IMR-90 (cell line): ENCODE data around the gene C11orf21. TPM values are rescaled to one million over a fixed set of nuclear protein-coding genes. Genes with fewer than 3 reads are reported as not detected.
A peak's percentile ranks its signal among the peaks of the same experiment; 100 is the strongest.

Source experiments
- ATAC-seq: fragments of 200-7000 bp; cut with Tn5 transposase; 2 replicates; pipeline ENCODE4 v1.9.1; 2020; ENCODE audit warnings: low read depth, mild to moderate bottlenecking, moderate library complexity
- BruUV-seq: library from RNA; stranded (reverse); fragments of 400-500 nt; replicated peaks from 2 replicates; lab custom pipeline; 2021; lab: Mats Ljungman, UMichigan
- CTCF ChIA-PET: fragments of 300-600 bp; formaldehyde crosslinking; extraction: SDS; loops from one replicate; lab custom pipeline; 2021; ENCODE audit warnings: antibody characterized with exemption; lab: Yijun Ruan, JAX
- POLR2A ChIA-PET: fragments of 300-600 bp; sonication (Branson Sonifier 250); formaldehyde crosslinking; loops from one replicate; lab custom pipeline; 2022; ENCODE audit warnings: antibody characterized with exemption; ENCODE audit not compliant: unreplicated experiment; lab: Charles Lee
- DNase-seq: peaks from one replicate; pipeline ENCODE4 v3.0.0; 2013
- H2AFZ ChIP-seq: replicated peaks from 2 replicates; pipeline ENCODE3; 2013; ENCODE audit warnings: low read length, mild to moderate bottlenecking; ENCODE audit not compliant: poor library complexity
- H2AK5ac ChIP-seq: 2 replicates; pipeline ENCODE4 v1.6.1; 2013; ENCODE audit warnings: low read depth, low read length, inconsistent platforms
- H2AK9ac ChIP-seq: replicated peaks from 2 replicates; pipeline ENCODE3; 2013; ENCODE audit warnings: mild to moderate bottlenecking, low read depth, low read length, moderate library complexity; ENCODE audit not compliant: poor library complexity
- H2BK120ac ChIP-seq: 2 replicates; pipeline ENCODE4 v1.6.1; 2013; ENCODE audit warnings: low read depth, low read length, inconsistent platforms
- H2BK15ac ChIP-seq: 3 replicates; pipeline ENCODE4 v1.6.1; 2013; ENCODE audit warnings: low read depth, low read length, inconsistent platforms
- H2BK20ac ChIP-seq: 2 replicates; pipeline ENCODE4 v1.6.1; 2013; ENCODE audit warnings: low read depth, mild to moderate bottlenecking, inconsistent platforms, low read length, moderate library complexity
- H2BK5ac ChIP-seq: 2 replicates; pipeline ENCODE4 v1.6.1; 2013; ENCODE audit warnings: mild to moderate bottlenecking, low read depth, low read length, inconsistent platforms; ENCODE audit not compliant: poor library complexity, severe bottlenecking
- H3K14ac ChIP-seq: replicated peaks from 2 replicates; pipeline ENCODE4 v1.6.1; 2013; ENCODE audit warnings: low read depth, low read length, inconsistent platforms
- H3K18ac ChIP-seq: 2 replicates; pipeline ENCODE4 v1.6.1; 2013; ENCODE audit warnings: low read depth, low read length, control low read depth
- H3K23ac ChIP-seq: 2 replicates; pipeline ENCODE4 v1.6.1; 2013; ENCODE audit warnings: low read depth, low read length, inconsistent platforms
- H3K27ac ChIP-seq: 2 replicates; pipeline ENCODE4 v1.5.1; 2013; ENCODE audit warnings: mild to moderate bottlenecking, control low read depth, low read length; ENCODE audit not compliant: insufficient read depth
- H3K27me3 ChIP-seq: 2 replicates; pipeline ENCODE4 v1.6.1; 2013; ENCODE audit warnings: low read length; ENCODE audit not compliant: control insufficient read depth, insufficient read depth
- H3K36me3 ChIP-seq: 2 replicates; pipeline ENCODE4 v1.6.1; 2013; ENCODE audit warnings: low read length, mixed read lengths; ENCODE audit not compliant: control insufficient read depth, insufficient read depth
- H3K4ac ChIP-seq: 2 replicates; pipeline ENCODE4 v1.6.1; 2013; ENCODE audit warnings: low read depth, low read length, inconsistent platforms
- H3K4me1 ChIP-seq: 2 replicates; pipeline ENCODE4 v1.6.1; 2013; ENCODE audit warnings: low read length, mixed read lengths; ENCODE audit not compliant: control insufficient read depth, insufficient read depth
- H3K4me2 ChIP-seq: 2 replicates; pipeline ENCODE4 v1.6.1; 2013; ENCODE audit warnings: low read depth, mild to moderate bottlenecking, control low read depth, low read length, moderate library complexity
- H3K4me3 ChIP-seq: 2 replicates; pipeline ENCODE4 v1.5.1; 2013; ENCODE audit warnings: low read depth, mild to moderate bottlenecking, control low read depth, low read length, moderate library complexity; ENCODE audit not compliant: insufficient read depth
- H3K56ac ChIP-seq: 2 replicates; pipeline ENCODE4 v1.6.1; 2013; ENCODE audit warnings: low read length, inconsistent platforms; ENCODE audit not compliant: insufficient read depth; ENCODE audit errors: extremely low read depth
- H3K79me1 ChIP-seq, 2 experiments: 2 replicates each; pipeline ENCODE4 v1.6.1; 2013; ENCODE audit warnings: low read length in 2 of 2, inconsistent platforms in 1 of 2, low read depth in 1 of 2
- H3K9ac ChIP-seq: 2 replicates; pipeline ENCODE4 v1.6.1; 2013; ENCODE audit warnings: low read depth, low read length, control low read depth
- H3K9me1 ChIP-seq: 2 replicates; pipeline ENCODE4 v1.6.1; 2013; ENCODE audit warnings: low read length, inconsistent platforms; ENCODE audit not compliant: insufficient read depth
- H3K9me3 ChIP-seq: 2 replicates; pipeline ENCODE4 v1.6.1; 2013; ENCODE audit warnings: low read length; ENCODE audit not compliant: control insufficient read depth, insufficient read depth
- H4K20me1 ChIP-seq: 2 replicates; pipeline ENCODE4 v1.6.1; 2013; ENCODE audit warnings: low read length, inconsistent platforms; ENCODE audit not compliant: insufficient read depth
- H4K5ac ChIP-seq: 2 replicates; pipeline ENCODE4 v1.6.1; 2013; ENCODE audit warnings: mild to moderate bottlenecking, low read depth, low read length, control low read depth
- H4K8ac ChIP-seq, 2 experiments: 2 replicates each; pipeline ENCODE4 v1.6.1; 2013; ENCODE audit warnings: low read depth in 2 of 2, low read length in 2 of 2, control low read depth in 1 of 2, inconsistent platforms in 1 of 2
- H4K91ac ChIP-seq: 2 replicates; pipeline ENCODE4 v1.6.1; 2013; ENCODE audit warnings: low read depth, low read length, inconsistent platforms; ENCODE audit not compliant: insufficient read depth
- MAFK ChIP-seq: IDR thresholded peaks from 2 replicates; pipeline ENCODE4 v1.6.1; 2012; ENCODE audit warnings: low read depth, low read length, improper control_type of control experiment
- WGBS, 2 experiments: methylation state at CpG; one replicate each; pipeline versions ENCODE4 v1.1.5 to v1.1.7; 2013; ENCODE audit warnings: missing lambda C conversion rate in 2 of 2; ENCODE audit not compliant: insufficient read length in 1 of 2; ENCODE audit errors: extremely low coverage in 2 of 2; 5-methylcytosine and 5-hydroxymethylcytosine counted together
- dilution Hi-C: fragments of 300-500 bp; cut with HindIII; formaldehyde crosslinking; loops from one replicate; pipeline ENCODE4 v1.14.3; 2018; ENCODE audit warnings: low sequenced_read_pairs; ENCODE audit not compliant: unreplicated experiment
- in situ Hi-C: fragments of 300-500 bp; cut with MboI; formaldehyde crosslinking; loops from 3 replicates; pipeline ENCODE4 v1.14.3; 2019; ENCODE audit warnings: low sequenced_read_pairs, inconsistent platforms, mixed read lengths
- intact Hi-C: fragments of 100-400 bp; cut with micrococcal nuclease; formaldehyde crosslinking; loops from 2 replicates; pipeline ENCODE4 v1.10.0; 2022
- polyA plus RNA-seq, 3 experiments: library from polyadenylated mRNA; depleted of rRNA; stranded (reverse); fragments of >200 nt; gene quantifications; 2 replicates each; pipeline ENCODE4 v1.2.3, GENCODE V29; 2012; ENCODE audit warnings: low replicate concordance in 1 of 3
- total RNA-seq: library from RNA; depleted of rRNA; stranded (reverse); fragments of >200 nt; gene quantifications from 2 replicates; pipeline ENCODE4 v1.2.3, GENCODE V29; 2012
- TF ChIP-seq, protein P1 (sequence below): fragments of 150-350 bp; IDR thresholded peaks from 2 replicates; pipeline ENCODE4 v1.6.1; 2016; ENCODE audit warnings: low read depth, mild to moderate bottlenecking, low read length, moderate library complexity, borderline replicate concordance

C11orf21 gene
- total and polyA plus RNA-seq, 2 of the 4 experiments (the other 2 are of a cell fraction) = not detected

DNA sequence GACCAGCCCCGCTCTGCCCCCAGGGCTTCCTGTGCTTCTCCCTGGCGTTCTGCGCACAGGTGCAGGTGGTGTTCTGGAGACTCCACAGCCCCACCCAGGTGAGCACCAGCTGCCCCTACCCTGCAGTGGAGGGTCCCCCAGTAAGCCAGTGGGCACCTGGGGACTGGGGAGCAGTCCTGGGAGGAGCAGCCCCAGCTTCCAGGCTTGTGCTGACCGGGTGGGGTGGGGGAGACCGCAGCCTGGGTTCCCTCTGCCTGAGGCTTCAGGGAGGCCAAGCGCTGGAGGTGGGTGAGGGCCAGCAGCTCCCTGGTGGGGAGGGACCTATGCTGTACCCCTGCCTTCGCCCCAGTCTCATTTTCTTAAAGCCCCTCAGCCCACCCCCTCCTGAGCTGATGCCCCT lies 7.0 kb upstream of the C11orf21 start:
- Histone ChIP-seq H4K91ac (no peak overlapping the region), H2BK15ac (no peak overlapping the region), H4K20me1 (peaks cover 3% of the 10 kb centered on the region; the same call in 1 of the 2 replicates), H3K18ac (no peak overlapping the region), H2AFZ (no peak overlapping the region), H3K4ac (no peak overlapping the region), H3K27me3 (no peaks in the 10 kb centered on the region), H3K56ac (no peak overlapping the region), H3K4me3 (no peak overlapping the region), H2AK9ac (peak overlapping the region; percentile 55), H4K5ac (no peak overlapping the region), H2BK5ac (no peak overlapping the region), H2BK120ac (no peak overlapping the region), H3K14ac (no peak overlapping the region), H2BK20ac (no peak overlapping the region), H3K9ac (no peak overlapping the region), H3K4me1 (peaks cover 20% of the 10 kb centered on the region), H3K9me3 (no peaks in the 10 kb centered on the region), H3K23ac (no peak overlapping the region), H4K8ac (no peak overlapping the region), H3K27ac (no peak overlapping the region), H2AK5ac (no peak overlapping the region; the same call in 1 of the 2 replicates), H3K9me1 (peaks cover 9% of the 10 kb centered on the region), H3K4me2 (no peak overlapping the region), H3K79me1 (no peaks in the 10 kb centered on the region), H3K36me3 (no peaks in the 10 kb centered on the region)
- DNase-seq (no peak), ATAC-seq (no peak)
- CTCF ChIA-PET = no interaction called here
- no TSS peak for BruUV-seq
- intact Hi-C loops = no loop called here
- dilution Hi-C loops = no loop called here
- no peak for TF ChIP-seq MAFK
- TF ChIP-seq, protein P1, sequence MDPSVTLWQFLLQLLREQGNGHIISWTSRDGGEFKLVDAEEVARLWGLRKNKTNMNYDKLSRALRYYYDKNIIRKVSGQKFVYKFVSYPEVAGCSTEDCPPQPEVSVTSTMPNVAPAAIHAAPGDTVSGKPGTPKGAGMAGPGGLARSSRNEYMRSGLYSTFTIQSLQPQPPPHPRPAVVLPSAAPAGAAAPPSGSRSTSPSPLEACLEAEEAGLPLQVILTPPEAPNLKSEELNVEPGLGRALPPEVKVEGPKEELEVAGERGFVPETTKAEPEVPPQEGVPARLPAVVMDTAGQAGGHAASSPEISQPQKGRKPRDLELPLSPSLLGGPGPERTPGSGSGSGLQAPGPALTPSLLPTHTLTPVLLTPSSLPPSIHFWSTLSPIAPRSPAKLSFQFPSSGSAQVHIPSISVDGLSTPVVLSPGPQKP = no peak
- in situ Hi-C loops = no loop called here
- POLR2A ChIA-PET = no interaction called here
- WGBS, 2 experiments = no CpG with 5 or more reads among the region's 7 CpGs
